HepG2 (cell line): ENCODE data around the gene NUP93. TPM values are rescaled to one million over a fixed set of nuclear protein-coding genes. Genes with fewer than 3 reads are reported as not detected.

Experiments
- ATAC-seq: fragments of 200-7000 bp; cut with Tn5 transposase; 3 replicates; pipeline ENCODE4 v1.9.1; 2020; ENCODE audit warnings: mild to moderate bottlenecking, moderate library complexity
- BruUV-seq: library from RNA; stranded (reverse); fragments of 400-500 nt; replicated peaks from 2 replicates; lab custom pipeline; 2021; lab: Mats Ljungman, UMichigan
- CTCF ChIA-PET: fragments of 300-600 bp; formaldehyde crosslinking; extraction: SDS; loops from one replicate; lab custom pipeline; 2021; ENCODE audit warnings: low total read pairs, inconsistent platforms, low intra/inter-chr PET ratio; lab: Yijun Ruan, JAX
- POLR2A ChIA-PET: fragments of 350-600 bp; sonication (Branson Sonifier 250); formaldehyde crosslinking; loops from one replicate; lab custom pipeline; 2020; ENCODE audit warnings: antibody characterized with exemption, inconsistent platforms; lab: Yijun Ruan, JAX
- DNase-seq: peaks from one replicate; pipeline ENCODE4 v3.0.0-alpha.2; 2015; ENCODE audit warnings: low spot score
- FAIRE-seq: peaks from 3 replicates; lab custom pipeline; 2011; peaks lifted over from hg19 to GRCh38; lab: Jason Lieb, UNC
- H2AFZ ChIP-seq: one replicate; pipeline ENCODE4 v1.6.1; 2011; ENCODE audit warnings: low read length, inconsistent platforms
- H3K27ac ChIP-seq: fragments of 300-600 bp; 3 replicates; pipeline ENCODE4 v1.8.0; 2011; ENCODE audit warnings: mixed run types, mild to moderate bottlenecking, mixed read lengths, low read length, inconsistent platforms; ENCODE audit not compliant: insufficient read depth; ENCODE audit errors: extremely low read length
- H3K27me3 ChIP-seq, 2 experiments: fragments of 200-600 bp in 1 of 2; 2 replicates in 1 of 2; 3 replicates in 1 of 2; pipeline versions ENCODE4 v1.6.0 to v1.8.0; 2011; ENCODE audit warnings: low read length in 2 of 2, mild to moderate bottlenecking in 2 of 2, moderate library complexity in 2 of 2, inconsistent platforms in 1 of 2; ENCODE audit not compliant: insufficient read depth in 2 of 2, control insufficient read depth in 1 of 2
- H3K36me3 ChIP-seq, 2 experiments: fragments of 200-600 bp in 1 of 2; replicated peaks in 1 of 2; 2 replicates in 1 of 2; 3 replicates in 1 of 2; pipeline versions ENCODE4 v1.5.1 to v1.8.0; 2011; ENCODE audit warnings: low read length in 2 of 2, inconsistent platforms in 1 of 2; ENCODE audit not compliant: insufficient read depth in 2 of 2, control insufficient read depth in 1 of 2
- H3K4me1 ChIP-seq: 2 replicates; pipeline ENCODE4 v1.5.1; 2012; ENCODE audit warnings: low read length, inconsistent platforms; ENCODE audit not compliant: insufficient read depth
- H3K4me2 ChIP-seq: 2 replicates; pipeline ENCODE4 v1.6.0; 2011; ENCODE audit warnings: low read depth, low read length, inconsistent platforms
- H3K4me3 ChIP-seq, 3 experiments: fragments of 200-600 bp in 1 of 3; sonication (generic), shearing (Covaris generic) in 1 of 3; replicated peaks in 1 of 3; 2 replicates each; pipeline ENCODE4 v1.5.1; 2011 to 2016; ENCODE audit warnings: low read length in 3 of 3, inconsistent platforms in 2 of 3, low read depth in 2 of 3, mild to moderate bottlenecking in 2 of 3, control low read depth in 1 of 3, mixed read lengths in 1 of 3; ENCODE audit not compliant: insufficient read depth in 1 of 3
- H3K79me2 ChIP-seq: one replicate; pipeline ENCODE4 v1.6.1; 2011; ENCODE audit warnings: low read length, inconsistent platforms; ENCODE audit not compliant: insufficient read depth
- H3K9ac ChIP-seq: 2 replicates; pipeline ENCODE4 v1.6.0; 2011; ENCODE audit warnings: mild to moderate bottlenecking, low read depth, low read length, inconsistent platforms; ENCODE audit not compliant: insufficient read depth
- H3K9me3 ChIP-seq: 2 replicates; pipeline ENCODE4 v1.5.1; 2012; ENCODE audit warnings: mild to moderate bottlenecking, low read length
- H4K20me1 ChIP-seq: 2 replicates; pipeline ENCODE4 v1.6.0; 2011; ENCODE audit warnings: inconsistent platforms, mild to moderate bottlenecking, low read length, moderate library complexity; ENCODE audit not compliant: insufficient read depth
- DPF2 ChIP-seq: sonication (generic); formaldehyde crosslinking; IDR thresholded peaks from 2 replicates; pipeline ENCODE4 v1.4.0; 2020; ENCODE audit warnings: mild to moderate bottlenecking, low read depth, missing genetic modification reagents, borderline replicate concordance
- HOXA7 ChIP-seq: sonication (generic); formaldehyde crosslinking; IDR thresholded peaks from 2 replicates; pipeline ENCODE4 v1.8.1; 2022; ENCODE audit warnings: mild to moderate bottlenecking, missing genetic modification reagents, moderate library complexity
- RARG ChIP-seq: sonication (generic); formaldehyde crosslinking; IDR thresholded peaks from 2 replicates; pipeline ENCODE4 v1.4.0; 2020; ENCODE audit warnings: low read depth, mild to moderate bottlenecking, missing genetic modification reagents
- RBM22 ChIP-seq: fragments of 200-400 bp; formaldehyde crosslinking; optimal IDR thresholded peaks from 2 replicates; pipeline ENCODE3; 2017; ENCODE audit warnings: mild to moderate bottlenecking, low read length, moderate library complexity
- SAFB2 ChIP-seq: sonication (generic); formaldehyde crosslinking; IDR thresholded peaks from 2 replicates; pipeline ENCODE4 v1.5.1; 2020; ENCODE audit warnings: missing genetic modification reagents, low read depth, mild to moderate bottlenecking, borderline replicate concordance
- SMAD9 ChIP-seq: sonication (generic); formaldehyde crosslinking; IDR thresholded peaks from 2 replicates; pipeline ENCODE4 v1.5.1; 2020; ENCODE audit warnings: mild to moderate bottlenecking, missing genetic modification reagents
- ZC3H4 ChIP-seq: sonication (generic); formaldehyde crosslinking; IDR thresholded peaks from 2 replicates; pipeline ENCODE4 v1.4.0; 2020; ENCODE audit warnings: missing genetic modification reagents, borderline replicate concordance
- ZFP1 ChIP-seq: IDR thresholded peaks from 2 replicates; pipeline ENCODE4 v1.6.1; 2016
- ZFYVE20 ChIP-seq: sonication (generic); formaldehyde crosslinking; IDR thresholded peaks from 2 replicates; pipeline ENCODE4 v1.8.0; 2023; ENCODE audit warnings: low read depth, mild to moderate bottlenecking, moderate library complexity, missing genetic modification reagents, borderline replicate concordance
- ZNF235 ChIP-seq: sonication (generic); formaldehyde crosslinking; IDR thresholded peaks from 2 replicates; pipeline ENCODE4 v1.8.1; 2023; ENCODE audit warnings: mild to moderate bottlenecking, missing genetic modification reagents, borderline replicate concordance
- ZNF34 ChIP-seq: sonication (generic); formaldehyde crosslinking; IDR thresholded peaks from 2 replicates; pipeline ENCODE4 v1.4.0; 2020; ENCODE audit warnings: mild to moderate bottlenecking, missing genetic modification reagents, borderline replicate concordance
- ZNF800 ChIP-seq: sonication (generic); formaldehyde crosslinking; IDR thresholded peaks from 2 replicates; pipeline ENCODE4 v1.4.0; 2020; ENCODE audit warnings: missing genetic modification reagents
- ZSCAN22 ChIP-seq: sonication (generic); formaldehyde crosslinking; IDR thresholded peaks from 2 replicates; pipeline ENCODE4 v1.4.0; 2020; ENCODE audit warnings: mild to moderate bottlenecking, missing genetic modification reagents
- WGBS: methylation state at CpG from one replicate; pipeline ENCODE4 v1.1.6; 2017; ENCODE audit warnings: low lambda C conversion rate; 5-methylcytosine and 5-hydroxymethylcytosine counted together
- in situ Hi-C: cut with HindIII; loops from 2 replicates; pipeline ENCODE4 v1.10.0; 2017; ENCODE audit warnings: low pct_unique_long_range_greater_than_20kb; ENCODE audit not compliant: extremely low pct_ligation_motif_present
- intact Hi-C: fragments of 100-400 bp; cut with micrococcal nuclease; formaldehyde crosslinking; loops from one replicate; pipeline ENCODE4 v1.10.0; 2022; ENCODE audit not compliant: unreplicated experiment
- polyA plus RNA-seq, 8 experiments: library from polyadenylated mRNA; depleted of rRNA in 3 of 8; stranded (reverse) in 7 of 8; unstranded in 1 of 8; fragments of >200 nt; fragmentation: Illumina TruSeq in 4 of 8; extraction: Trizol in 4 of 8; gene quantifications; 2 replicates each; pipeline versions ENCODE4 v1.2.1 to v1.2.3, GENCODE V29; 2011 to 2016; ENCODE audit warnings: low read depth in 4 of 8, missing spikeins in 1 of 8, mixed read lengths in 1 of 8; ENCODE audit not compliant: insufficient read depth in 1 of 8
- total RNA-seq, 5 experiments: library from RNA; depleted of rRNA; stranded (reverse); fragments of >200 nt; fragmentation: Illumina TruSeq; extraction: Trizol; gene quantifications; 2 replicates each; pipeline ENCODE4 v1.2.3, GENCODE V29; 2016; ENCODE audit warnings: low read depth in 1 of 5

NUP93 gene
- total and polyA plus RNA-seq, 2 of the 13 experiments (the other 11 are each of a cell fraction or from before 2014, with no cell fraction given), result 58.5 to 140 TPM

- Histone ChIP-seq H3K9ac (no peak overlapping the region), H2AFZ (no peak overlapping the region), H3K36me3 (no peaks in the 10 kb centered on the region), H3K4me3 (no peak overlapping the region), H3K79me2 (no peaks in the 10 kb centered on the region), H3K4me2 (no peak overlapping the region), H4K20me1 (no peaks in the 10 kb centered on the region), H3K27ac (no peak overlapping the region), H3K9me3 (peaks cover 10% of the 10 kb centered on the region), H3K27me3 (no peaks in the 10 kb centered on the region), H3K4me1 (peaks cover 30% of the 10 kb centered on the region)
- FAIRE-seq (no peak), DNase-seq (no peak), ATAC-seq (peak; percentile 66)
- intact Hi-C loops, result no loop called here
- BruUV-seq, result no TSS peak
- no peak for TF ChIP-seq SAFB2 (CRISPR knock-in tag)
- no peak for TF ChIP-seq ZSCAN22
- TF ChIP-seq ZFYVE20, result no peak
- TF ChIP-seq SMAD9 (CRISPR knock-in tag), result no peak
- no peak for TF ChIP-seq ZNF235 (CRISPR knock-in tag)
- no peak for TF ChIP-seq ZNF800 (CRISPR knock-in tag)
- TF ChIP-seq ZNF34 (CRISPR knock-in tag), result no peak
- TF ChIP-seq ZC3H4 (CRISPR knock-in tag), result no peak
- TF ChIP-seq DPF2 (CRISPR knock-in tag), result no peak
- TF ChIP-seq RBM22, result no peak
- TF ChIP-seq ZFP1 (CRISPR knock-in tag), result no peak
- no peak for TF ChIP-seq RARG (CRISPR knock-in tag)
- no peak for TF ChIP-seq HOXA7 (CRISPR knock-in tag)
- in situ Hi-C loops, result no loop called here
- WGBS, result 0% methylated on average over 1 of the region's 1 CpG
- ChIA-PET CTCF (no interaction called here), POLR2A (no interaction called here)
These were observed 41.2 kb upstream of the NUP93 start for GRCh38 chr16:56688762-56689161.
